ENCODE results near the gene RNU6-1. TPM values are rescaled to one million over a fixed set of nuclear protein-coding genes. Genes with fewer than 3 reads are reported as not detected.

Gene RNU6-1
- total RNA-seq, 2 donors from 2014 or later, result not detected

DNA sequence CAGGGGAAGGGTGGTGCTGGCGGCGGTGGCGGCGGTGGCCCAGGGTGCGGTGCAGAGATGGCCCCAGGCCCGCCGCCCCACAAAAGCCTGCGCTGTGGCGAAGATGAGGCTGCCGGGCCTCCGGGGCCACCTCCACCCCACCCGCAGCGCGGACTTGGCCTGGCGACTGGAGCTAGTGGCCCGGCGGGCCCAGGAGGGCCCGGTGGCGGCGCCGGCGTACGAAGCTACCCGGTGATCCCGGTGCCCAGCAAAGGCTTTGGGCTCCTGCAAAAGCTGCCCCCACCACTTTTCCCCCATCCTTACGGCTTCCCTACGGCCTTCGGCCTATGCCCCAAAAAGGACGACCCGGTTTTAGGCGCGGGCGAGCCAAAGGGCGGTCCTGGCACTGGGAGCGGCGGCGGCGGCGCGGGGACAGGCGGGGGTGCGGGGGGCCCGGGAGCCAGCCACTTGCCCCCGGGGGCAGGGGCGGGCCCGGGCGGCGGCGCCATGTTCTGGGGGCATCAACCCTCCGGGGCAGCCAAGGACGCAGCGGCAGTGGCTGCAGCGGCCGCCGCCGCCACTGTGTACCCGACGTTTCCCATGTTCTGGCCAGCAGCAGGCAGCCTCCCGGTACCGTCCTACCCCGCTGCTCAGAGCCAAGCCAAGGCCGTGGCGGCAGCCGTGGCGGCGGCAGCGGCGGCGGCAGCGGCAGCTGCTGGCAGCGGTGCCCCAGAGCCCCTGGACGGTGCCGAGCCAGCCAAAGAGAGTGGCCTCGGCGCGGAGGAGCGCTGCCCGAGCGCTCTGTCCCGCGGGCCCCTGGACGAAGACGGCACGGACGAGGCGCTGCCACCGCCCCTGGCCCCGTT lies 12.9 kb downstream of the RNU6-1 start:
- H3K4me1 Mint-ChIP-seq, result peaks cover 41% of the 10 kb centered on the region
- peaks cover 67% of the 10 kb centered on the region for H3K27me3 Mint-ChIP-seq
- H3K36me3 Mint-ChIP-seq (ENCODE audit: low read depth), result peaks cover 12% of the 10 kb centered on the region
- H3K27ac Mint-ChIP-seq, result no peak overlapping the region
- DNase-seq (no peak), ATAC-seq (no peak)
- H3K4me3 Mint-ChIP-seq, result peak overlapping the region; percentile 85
- H3K9me3 ChIP-seq (ENCODE audit: control insufficient read depth, low read length, poor library complexity, severe bottlenecking), result no peaks in the 10 kb centered on the region

DNA sequence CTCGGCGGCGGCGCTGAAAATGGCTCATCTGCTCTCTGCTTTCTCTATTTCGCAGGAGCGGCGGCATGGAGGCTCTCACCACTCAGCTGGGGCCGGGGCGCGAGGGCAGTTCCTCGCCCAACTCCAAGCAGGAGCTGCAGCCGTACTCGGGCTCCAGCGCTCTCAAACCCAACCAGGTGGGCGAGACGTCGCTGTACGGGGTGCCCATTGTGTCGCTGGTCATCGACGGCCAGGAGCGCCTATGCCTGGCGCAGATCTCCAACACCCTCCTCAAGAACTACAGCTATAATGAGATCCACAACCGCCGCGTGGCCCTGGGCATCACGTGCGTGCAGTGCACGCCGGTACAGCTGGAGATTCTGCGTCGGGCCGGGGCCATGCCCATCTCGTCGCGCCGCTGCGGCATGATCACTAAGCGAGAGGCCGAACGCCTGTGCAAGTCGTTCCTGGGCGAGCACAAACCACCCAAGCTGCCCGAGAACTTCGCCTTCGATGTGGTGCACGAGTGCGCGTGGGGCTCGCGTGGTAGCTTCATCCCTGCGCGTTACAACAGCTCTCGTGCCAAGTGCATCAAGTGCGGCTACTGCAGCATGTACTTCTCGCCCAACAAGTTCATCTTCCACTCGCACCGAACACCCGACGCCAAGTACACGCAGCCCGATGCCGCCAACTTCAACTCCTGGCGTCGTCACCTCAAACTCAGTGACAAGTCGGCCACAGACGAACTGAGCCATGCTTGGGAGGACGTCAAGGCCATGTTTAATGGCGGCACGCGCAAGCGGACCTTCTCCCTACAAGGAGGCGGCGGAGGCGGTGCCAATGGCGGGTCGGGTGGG lies 13.7 kb downstream of the RNU6-1 start:
- DNase-seq (no peak), ATAC-seq (no peak)
- peaks cover 48% of the 10 kb centered on the region for H3K4me1 Mint-ChIP-seq
- no peaks in the 10 kb centered on the region for H3K9me3 ChIP-seq (ENCODE audit: control insufficient read depth, low read length, poor library complexity, severe bottlenecking)
- H3K27ac Mint-ChIP-seq, result peak overlapping the region; percentile 84
- H3K36me3 Mint-ChIP-seq (ENCODE audit: low read depth), result peaks cover 14% of the 10 kb centered on the region
- H3K4me3 Mint-ChIP-seq, result peak overlapping the region; percentile 85
- H3K27me3 Mint-ChIP-seq, result peaks cover 70% of the 10 kb centered on the region

DNA sequence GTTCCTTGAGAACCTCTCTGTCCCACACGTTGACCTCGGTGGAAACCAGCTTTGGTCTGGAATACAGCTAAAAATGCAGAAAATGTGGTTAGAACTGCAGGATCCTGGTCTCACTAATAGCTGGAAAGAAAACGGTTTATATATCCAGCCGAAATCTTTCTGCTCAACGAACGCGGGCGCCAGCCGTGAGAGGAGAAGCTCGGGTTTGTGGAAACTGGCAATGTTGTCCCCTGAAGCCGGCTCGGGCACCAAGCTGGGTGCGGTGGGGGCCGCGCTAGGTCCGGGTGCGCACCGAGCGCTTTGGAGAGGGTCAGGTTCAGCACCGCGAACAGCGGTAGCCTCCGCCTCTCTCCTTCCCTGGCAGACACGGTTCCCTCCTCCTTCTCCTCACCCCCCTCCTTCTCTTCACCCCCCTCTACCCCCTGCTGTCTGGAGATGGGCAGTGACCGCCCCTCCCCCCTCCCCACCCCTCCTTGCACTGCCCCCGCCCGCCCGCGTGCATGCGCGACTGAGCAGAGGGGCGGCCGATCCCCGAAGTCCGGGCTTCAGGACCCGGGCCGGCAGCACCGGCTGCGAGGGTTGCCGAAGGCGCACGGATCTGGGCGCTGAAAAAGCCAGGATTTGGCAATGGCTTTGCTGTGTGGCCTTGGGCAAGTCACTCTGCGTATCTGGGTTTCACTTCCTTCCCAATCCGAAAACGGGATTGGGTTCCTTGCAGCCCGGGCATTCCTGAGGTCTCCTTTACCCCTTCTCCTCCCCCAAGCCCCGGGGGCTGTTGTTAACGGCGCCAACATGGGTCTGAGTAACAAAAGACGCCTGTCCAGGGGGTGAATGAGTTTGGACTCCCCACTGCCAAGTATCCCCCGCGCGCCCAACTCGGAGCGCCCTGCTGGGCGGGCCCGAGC lies 14.6 kb downstream of the RNU6-1 start, which contains the start of gene SKOR1:
Gene SKOR1, plus strand, starts transcription at position 534 of the 905 bp plus-strand sequence. Its CDS starts 94 bp downstream, at position 628.
- DNase-seq, result no peak
- Mint-ChIP-seq H3K4me3 (peak within 1 kb of the TSS; percentile 85), H3K27ac (peak within 1 kb of the TSS; percentile 84)

DNA sequence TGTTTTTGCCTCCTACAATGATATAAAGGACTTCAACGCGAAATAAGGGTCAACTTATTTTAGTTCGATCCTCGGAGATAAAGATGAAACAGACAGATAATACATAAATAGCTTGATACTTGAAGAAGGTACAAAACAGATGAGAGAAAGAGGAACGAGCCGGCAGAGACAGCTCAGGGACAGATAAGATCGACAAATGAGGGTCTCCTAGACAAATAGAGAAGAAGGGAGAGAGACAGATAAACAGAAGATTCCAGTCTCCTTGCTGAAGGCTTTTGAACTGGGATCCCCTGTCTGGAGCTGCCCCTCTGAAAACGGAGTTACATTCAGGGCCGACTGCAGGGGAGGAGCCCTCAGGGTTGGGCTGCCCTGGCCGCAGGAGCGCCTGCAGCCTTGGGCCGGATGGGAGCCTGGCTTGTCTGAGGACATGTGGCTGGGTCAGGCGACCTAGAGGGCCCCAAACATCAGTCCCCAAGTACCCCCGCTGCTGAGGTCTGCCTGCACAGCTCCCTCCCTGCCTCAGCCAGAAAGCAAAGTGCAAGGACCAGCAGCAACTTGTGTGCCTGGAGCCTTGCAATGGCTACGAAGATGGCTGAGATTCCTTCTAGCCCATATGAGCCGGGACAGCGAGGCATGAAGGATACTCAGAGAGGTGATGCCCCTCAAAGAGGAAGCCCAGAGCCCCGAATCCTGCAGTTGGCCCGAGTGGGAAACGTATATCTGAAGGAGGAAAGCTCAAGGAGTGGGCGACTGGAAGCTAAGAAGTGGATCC lies 15.5 kb downstream of the RNU6-1 start:
- Mint-ChIP-seq H3K4me1 (peaks cover 43% of the 10 kb centered on the region), H3K27ac (peak overlapping the region; percentile 51), H3K4me3 (peak overlapping the region; percentile 92)

More for the DNA sequence above, 14.6 kb downstream of the RNU6-1 start, which contains the start of gene SKOR1:
- Mint-ChIP-seq H3K36me3 (ENCODE audit: low read depth) (peaks cover 14% of the 10 kb centered on the region), H3K4me1 (peaks cover 43% of the 10 kb centered on the region), H3K27me3 (peaks cover 70% of the 10 kb centered on the region)
- ATAC-seq, result no peak
- no peaks in the 10 kb centered on the region for H3K9me3 ChIP-seq (ENCODE audit: control insufficient read depth, low read length, poor library complexity, severe bottlenecking)

DNA sequence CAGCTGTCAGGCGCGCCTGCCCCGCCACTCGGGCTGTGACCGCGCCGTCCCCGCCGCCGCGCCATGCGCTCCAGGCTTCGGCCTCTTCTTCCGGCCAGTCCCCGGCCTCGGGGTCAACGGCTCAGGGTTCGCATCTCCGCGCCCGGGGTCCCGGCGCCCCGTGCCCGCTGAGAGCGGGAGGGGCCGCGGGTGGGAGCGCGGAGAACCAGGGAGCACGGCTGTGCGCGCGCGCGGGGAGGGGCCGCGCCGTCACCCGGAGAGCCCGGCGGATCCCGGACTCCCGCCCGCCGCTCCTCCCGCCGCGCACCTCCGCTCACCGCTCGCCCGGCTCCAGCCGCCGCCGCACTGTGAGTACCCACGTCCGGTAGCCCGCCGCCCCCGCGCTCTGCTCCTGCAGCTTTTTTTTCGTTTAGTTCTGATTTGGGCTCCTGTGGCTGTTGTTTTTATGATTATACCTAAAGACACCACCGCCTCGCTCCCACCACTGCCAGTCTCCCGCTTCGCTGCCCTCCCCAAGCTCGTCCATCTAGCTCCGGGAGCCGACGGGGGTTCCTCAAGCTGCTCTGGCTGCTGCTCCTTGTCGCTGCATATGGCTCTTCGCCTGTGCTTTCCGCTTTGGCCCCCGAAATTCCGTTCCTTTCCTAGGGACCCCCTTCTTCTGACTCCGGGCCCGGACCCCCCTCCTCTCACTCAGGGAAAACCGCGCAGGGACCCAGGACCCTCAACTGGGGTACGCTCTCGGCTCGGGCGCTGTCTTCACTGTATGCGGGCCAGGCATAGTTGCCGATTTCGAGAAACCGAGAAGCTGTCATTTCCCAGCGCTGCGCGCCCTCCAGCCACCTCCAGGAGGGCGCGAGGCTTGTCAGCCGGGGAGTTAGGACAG lies 16.3 kb downstream of the RNU6-1 start:
- H3K4me3 Mint-ChIP-seq, result peak overlapping the region; percentile 92
- peaks cover 40% of the 10 kb centered on the region for H3K4me1 Mint-ChIP-seq
- DNase-seq (no peak), ATAC-seq (no peak)
- H3K27me3 Mint-ChIP-seq, result peaks cover 73% of the 10 kb centered on the region
- H3K36me3 Mint-ChIP-seq (ENCODE audit: low read depth), result peaks cover 14% of the 10 kb centered on the region
- peak overlapping the region; percentile 51 for H3K27ac Mint-ChIP-seq
- H3K9me3 ChIP-seq (ENCODE audit: control insufficient read depth, low read length, poor library complexity, severe bottlenecking), result no peaks in the 10 kb centered on the region

More for the DNA sequence above, 15.5 kb downstream of the RNU6-1 start:
- no peak for ATAC-seq
- peaks cover 14% of the 10 kb centered on the region for H3K36me3 Mint-ChIP-seq (ENCODE audit: low read depth)
- no peak for DNase-seq
- peaks cover 76% of the 10 kb centered on the region for H3K27me3 Mint-ChIP-seq
- no peaks in the 10 kb centered on the region for H3K9me3 ChIP-seq (ENCODE audit: control insufficient read depth, low read length, poor library complexity, severe bottlenecking)

DNA sequence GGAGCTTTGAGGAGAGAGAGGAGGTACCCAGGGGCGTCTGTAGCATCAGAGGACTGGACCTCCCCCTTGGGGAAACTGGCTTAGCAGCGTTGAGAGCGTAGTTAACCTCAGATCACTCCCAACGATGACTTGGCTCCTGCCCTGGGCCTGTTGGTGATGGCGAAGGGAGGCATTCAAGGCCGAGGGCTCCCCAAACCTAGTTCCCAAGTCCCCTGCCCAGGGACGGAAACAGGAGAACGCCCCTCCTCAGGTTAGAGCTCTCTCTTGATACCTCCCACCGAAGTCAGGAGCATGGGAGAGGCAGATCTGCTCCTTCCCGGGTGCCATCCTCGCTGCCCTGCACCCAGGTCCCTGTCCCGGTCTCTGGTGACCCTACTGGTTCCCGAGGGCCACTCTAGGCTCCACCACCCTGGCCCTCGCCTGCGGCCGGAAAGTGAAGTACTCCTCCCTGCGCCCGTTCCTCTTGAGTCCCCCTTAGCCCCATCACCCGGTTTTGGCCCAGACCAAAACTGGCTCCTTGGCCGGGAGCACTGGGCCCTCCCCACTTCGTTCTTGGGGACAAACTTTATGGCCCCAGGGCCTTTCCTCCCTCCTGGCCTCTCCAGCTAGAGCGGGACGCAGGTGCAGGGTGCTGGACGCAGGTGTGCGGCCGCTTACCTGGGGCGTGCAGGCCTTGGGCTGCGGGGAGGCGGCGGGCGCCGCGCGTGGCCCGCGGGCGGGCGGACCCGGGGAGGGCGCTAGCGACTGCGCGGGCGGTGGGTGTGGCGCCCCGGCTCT lies 17.1 kb downstream of the RNU6-1 start:
- H3K4me3 Mint-ChIP-seq, result peak overlapping the region; percentile 81
- peaks cover 14% of the 10 kb centered on the region for H3K36me3 Mint-ChIP-seq (ENCODE audit: low read depth)
- ATAC-seq, result no peak
- no peaks in the 10 kb centered on the region for H3K9me3 ChIP-seq (ENCODE audit: control insufficient read depth, low read length, poor library complexity, severe bottlenecking)
- no peak for DNase-seq
- H3K4me1 Mint-ChIP-seq, result peaks cover 36% of the 10 kb centered on the region
- H3K27ac Mint-ChIP-seq, result no peak overlapping the region
- peaks cover 72% of the 10 kb centered on the region for H3K27me3 Mint-ChIP-seq

DNA sequence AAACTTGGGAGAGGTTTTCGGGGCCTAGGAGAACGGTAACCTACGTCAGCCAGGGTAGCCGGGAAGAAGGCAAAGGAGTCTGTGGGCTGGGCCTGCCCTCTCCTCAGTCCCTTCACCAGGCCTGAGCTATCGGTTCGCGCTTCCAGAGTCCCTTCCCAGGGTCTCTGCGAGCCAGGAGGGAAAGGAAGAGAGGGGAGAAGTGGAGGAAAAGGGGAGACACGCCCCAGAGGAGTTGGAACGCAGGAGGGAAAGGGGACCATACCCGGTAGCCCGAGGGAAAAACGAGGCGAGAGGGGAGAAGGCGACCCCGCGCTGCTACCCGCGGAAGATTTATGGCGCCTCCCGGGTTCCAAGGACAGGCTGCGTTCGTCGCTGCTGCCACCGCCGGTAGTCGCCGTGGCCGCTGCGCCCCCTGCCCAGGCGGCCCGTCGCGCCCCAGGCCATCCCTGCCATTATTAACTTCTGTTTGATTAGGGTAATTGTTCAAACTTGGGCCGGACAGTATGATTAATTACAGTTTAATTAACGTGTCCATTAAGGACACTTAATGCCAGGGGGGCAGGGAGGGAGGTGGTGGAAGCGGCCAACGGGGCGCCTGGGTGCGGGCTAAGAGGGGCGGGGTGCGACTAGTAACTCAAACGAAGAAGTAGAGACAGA lies 17.9 kb downstream of the RNU6-1 start:
- Mint-ChIP-seq H3K27ac (peak overlapping the region; percentile 66), H3K36me3 (ENCODE audit: low read depth) (peaks cover 14% of the 10 kb centered on the region), H3K4me1 (peaks cover 36% of the 10 kb centered on the region), H3K4me3 (peak overlapping the region; percentile 81), H3K27me3 (peaks cover 72% of the 10 kb centered on the region)
- ATAC-seq (no peak), DNase-seq (no peak)
- no peaks in the 10 kb centered on the region for H3K9me3 ChIP-seq (ENCODE audit: control insufficient read depth, low read length, poor library complexity, severe bottlenecking)

DNA sequence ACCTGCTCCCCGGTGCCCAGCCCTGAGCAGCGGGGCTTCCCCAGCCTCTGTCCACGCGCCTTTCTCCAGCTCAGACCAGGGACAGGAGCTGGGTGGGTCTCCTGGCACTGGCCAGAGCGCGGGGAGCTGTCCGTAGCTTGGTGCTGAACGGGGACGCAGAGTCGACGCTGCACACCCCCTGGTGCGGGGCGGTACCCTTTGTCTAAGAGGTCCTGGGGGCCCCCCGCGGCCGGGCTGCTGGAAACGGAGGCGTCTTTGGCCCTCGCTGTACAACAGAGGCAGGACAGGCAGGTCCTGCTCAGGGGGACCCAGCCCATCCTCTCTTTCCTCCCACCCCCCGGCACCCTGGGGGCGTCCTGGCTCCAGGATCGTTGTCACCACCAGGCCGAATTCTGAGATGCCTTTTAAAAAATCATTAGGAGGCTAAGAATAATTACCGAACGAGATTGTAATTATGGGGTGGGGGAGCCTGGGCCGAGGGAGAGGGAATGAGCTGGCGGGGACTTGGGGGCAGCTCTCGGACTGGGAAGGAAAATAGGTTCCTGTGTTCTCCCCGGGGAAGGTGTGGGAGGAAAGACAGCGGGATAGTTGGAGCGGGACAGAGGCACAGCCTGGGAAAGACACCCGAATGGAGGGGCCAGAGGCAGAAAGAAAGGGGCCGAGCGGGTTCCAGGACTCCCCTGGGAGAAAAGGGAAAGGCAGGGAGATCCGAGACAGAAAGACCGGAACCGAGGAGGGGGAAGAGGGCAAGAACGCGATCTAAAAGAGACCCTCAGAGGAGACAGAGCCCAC lies 18.7 kb downstream of the RNU6-1 start:
- DNase-seq, result peak in 1 of 3 donors; percentile 14
- Mint-ChIP-seq H3K4me1 (peaks cover 34% of the 10 kb centered on the region), H3K27me3 (peaks cover 75% of the 10 kb centered on the region), H3K36me3 (ENCODE audit: low read depth) (peaks cover 14% of the 10 kb centered on the region), H3K4me3 (peak overlapping the region; percentile 81), H3K27ac (peak overlapping the region; percentile 66)
- peak; percentile 48 for ATAC-seq
- H3K9me3 ChIP-seq (ENCODE audit: control insufficient read depth, low read length, poor library complexity, severe bottlenecking), result no peaks in the 10 kb centered on the region

DNA sequence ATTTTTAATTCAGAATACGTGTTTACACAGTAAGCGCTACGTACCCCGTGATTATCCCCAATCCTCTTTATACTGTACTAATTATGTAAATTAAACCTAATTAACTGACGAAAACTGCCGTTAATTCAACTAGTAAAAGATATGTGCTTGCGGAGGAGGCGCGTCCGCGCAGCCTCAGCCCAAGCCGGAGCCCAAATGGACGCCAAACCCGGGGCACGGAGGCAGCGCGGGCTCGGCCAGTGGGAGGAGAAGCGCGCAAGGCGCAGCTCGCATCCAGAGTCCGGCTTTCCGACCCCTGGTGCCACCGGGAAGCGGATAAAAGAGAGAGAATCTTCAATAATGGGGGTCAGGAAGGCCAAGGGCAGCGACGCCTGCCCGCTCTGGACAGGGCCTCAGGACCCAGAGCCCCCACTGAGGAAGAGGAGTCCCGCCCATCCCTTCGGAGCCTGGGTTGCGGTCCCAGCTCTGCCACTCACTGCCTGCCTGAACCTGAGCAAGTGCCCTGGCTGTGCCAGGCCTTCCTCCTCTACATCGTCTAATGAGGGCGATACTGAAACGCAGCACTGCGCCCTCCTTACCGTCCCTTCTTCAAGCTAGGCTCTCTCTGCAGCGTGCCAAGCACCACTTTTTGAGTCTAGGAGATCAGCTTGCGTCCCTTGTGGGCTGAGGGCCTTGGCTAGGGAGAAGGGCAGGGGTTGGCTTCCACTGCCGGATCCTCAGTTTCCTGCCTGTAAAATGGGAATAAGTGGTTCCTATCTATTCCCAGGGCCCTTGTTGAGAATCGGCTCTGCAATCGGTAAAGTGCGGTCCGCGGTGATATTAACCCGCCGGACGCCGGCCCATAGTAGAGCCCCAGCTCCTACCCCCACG lies 19.5 kb downstream of the RNU6-1 start:
- DNase-seq (no peak), ATAC-seq (peak; percentile 27)
- Mint-ChIP-seq H3K4me3 (peak overlapping the region; percentile 71), H3K27ac (peak overlapping the region; percentile 66), H3K27me3 (peaks cover 69% of the 10 kb centered on the region), H3K36me3 (ENCODE audit: low read depth) (peaks cover 14% of the 10 kb centered on the region), H3K4me1 (peaks cover 26% of the 10 kb centered on the region)
- H3K9me3 ChIP-seq (ENCODE audit: control insufficient read depth, low read length, poor library complexity, severe bottlenecking), result no peaks in the 10 kb centered on the region
